Measurements from ENCODE around the gene USH2A. TPM values are rescaled to one million over a fixed set of nuclear protein-coding genes. Genes with fewer than 3 reads are reported as not detected.

Gene USH2A
- total RNA-seq, 4 donors from 2014 or later: 0.14 TPM; not detected in 3

DNA sequence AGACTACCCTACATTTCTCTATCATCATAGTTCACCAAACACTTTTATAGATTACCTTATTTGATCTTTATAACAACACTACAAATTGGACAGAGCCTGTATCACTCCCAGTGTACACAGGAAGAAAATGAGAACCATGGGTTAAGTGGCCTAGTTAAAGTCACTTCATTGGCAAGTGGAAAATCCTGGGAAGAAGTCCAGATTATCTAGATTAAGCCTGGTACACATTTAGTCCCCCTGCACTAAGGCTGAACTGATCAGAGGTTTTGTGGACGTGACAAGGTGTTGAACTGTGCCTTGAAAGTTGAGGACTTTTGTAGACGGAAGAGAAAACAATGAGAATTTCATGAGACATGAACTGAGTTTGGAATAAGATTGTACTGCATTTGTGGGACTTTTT lies 7.5 kb upstream of the USH2A start:
- intact Hi-C loops (cut with DNase I; ENCODE audit: low total_unique reads): no loop called here
- no peak for DNase-seq
- Histone ChIP-seq H3K36me3 (no peaks in the 10 kb centered on the region), H3K27me3 (no peaks in the 10 kb centered on the region), H3K27ac (no peak overlapping the region), H3K4me3 (no peak overlapping the region), H3K9me3 (no peaks in the 10 kb centered on the region), H3K4me1 (no peaks in the 10 kb centered on the region)
- no peak for TF ChIP-seq CTCF (IDR thresholded peaks at IDR 0.05)
- no peak for TF ChIP-seq POLR2A (IDR thresholded peaks at IDR 0.05)

GRCh38 chr1:216425577-216425976 lies 2.3 kb upstream of the USH2A start:
- Histone ChIP-seq H3K4me1 (no peaks in the 10 kb centered on the region), H3K36me3 (no peaks in the 10 kb centered on the region), H3K9me3 (no peaks in the 10 kb centered on the region), H3K4me3 (no peak overlapping the region), H3K27ac (no peak overlapping the region), H3K27me3 (no peaks in the 10 kb centered on the region)
- no peak for DNase-seq
- TF ChIP-seq CTCF (IDR thresholded peaks at IDR 0.05): no peak
- TF ChIP-seq POLR2A (IDR thresholded peaks at IDR 0.05): no peak
- intact Hi-C loops (cut with DNase I; ENCODE audit: low total_unique reads): no loop called here

GRCh38 chr1:216420746-216421145 lies 2.5 kb downstream of the USH2A start:
- intact Hi-C loops (cut with DNase I; ENCODE audit: low total_unique reads): no loop called here
- Histone ChIP-seq H3K9me3 (no peaks in the 10 kb centered on the region), H3K4me1 (no peaks in the 10 kb centered on the region), H3K36me3 (no peaks in the 10 kb centered on the region), H3K27me3 (no peaks in the 10 kb centered on the region), H3K4me3 (no peak overlapping the region), H3K27ac (no peak overlapping the region)
- TF ChIP-seq CTCF (IDR thresholded peaks at IDR 0.05): no peak
- TF ChIP-seq POLR2A (IDR thresholded peaks at IDR 0.05): no peak
- no peak for DNase-seq

DNA sequence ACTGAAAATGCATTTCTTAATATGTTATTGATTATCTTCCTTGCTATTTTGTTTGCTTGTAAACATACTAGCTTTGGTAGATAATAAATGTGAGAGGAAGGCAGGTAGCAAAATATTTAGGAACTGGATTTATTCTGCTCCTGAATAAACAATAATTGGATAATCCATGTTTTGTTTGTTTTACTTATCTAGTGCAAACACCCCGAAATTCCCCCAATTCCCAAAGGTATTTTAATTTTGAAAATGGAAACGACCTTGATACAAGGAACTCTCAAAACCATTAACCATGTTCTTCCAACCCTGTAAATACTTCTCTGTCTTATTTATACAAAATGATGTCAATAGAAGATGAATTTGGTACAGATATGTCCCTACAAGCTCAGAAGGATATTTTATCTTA lies 3.0 kb downstream of the USH2A start:
- intact Hi-C loops (cut with DNase I; ENCODE audit: low total_unique reads): no loop called here
- H3K9me3 ChIP-seq: no peaks in the 10 kb centered on the region
- TF ChIP-seq CTCF (IDR thresholded peaks at IDR 0.05) (no peak), POLR2A (IDR thresholded peaks at IDR 0.05) (no peak)

DNA sequence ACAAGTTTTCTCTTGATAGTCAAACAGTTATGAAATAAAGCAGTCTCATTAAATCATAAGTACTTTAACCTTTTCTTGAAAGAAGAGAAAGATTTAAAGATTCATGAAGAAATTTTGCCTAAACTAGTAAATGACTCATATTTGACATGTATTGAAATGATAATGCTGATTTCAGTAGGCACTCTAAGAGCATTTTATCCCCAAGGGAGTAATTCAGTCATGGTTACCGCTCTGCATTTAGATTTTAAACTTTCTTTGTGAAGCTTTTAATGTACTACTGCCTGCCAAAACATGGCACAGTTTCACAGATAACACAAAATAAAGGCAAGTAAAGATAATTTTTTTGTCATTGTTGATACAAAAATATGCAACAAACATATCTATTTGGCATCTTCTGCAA lies 6.8 kb downstream of the USH2A start:
- DNase-seq: no peak
- Histone ChIP-seq H3K27ac (no peak overlapping the region), H3K27me3 (no peaks in the 10 kb centered on the region), H3K4me3 (no peak overlapping the region), H3K9me3 (no peaks in the 10 kb centered on the region), H3K36me3 (no peaks in the 10 kb centered on the region), H3K4me1 (no peaks in the 10 kb centered on the region)
- no peak for TF ChIP-seq CTCF (IDR thresholded peaks at IDR 0.05)
- no peak for TF ChIP-seq POLR2A (IDR thresholded peaks at IDR 0.05)
- intact Hi-C loops (cut with DNase I; ENCODE audit: low total_unique reads): no loop called here

More for the DNA sequence above, 3.0 kb downstream of the USH2A start:
- no peaks in the 10 kb centered on the region for H3K27me3 ChIP-seq
- H3K27ac ChIP-seq: no peak overlapping the region
- no peak overlapping the region for H3K4me3 ChIP-seq
- DNase-seq: no peak
- H3K36me3 ChIP-seq: no peaks in the 10 kb centered on the region
- H3K4me1 ChIP-seq: no peaks in the 10 kb centered on the region
